Germinal center (tissue), 1 donor: ENCODE data around the gene ROBO2.

Experiments
- DNase-seq: peaks from one replicate; pipeline ENCODE4 v3.0.0; 2012; ENCODE audit warnings: mixed read lengths, low spot score

ROBO2 gene

DNA sequence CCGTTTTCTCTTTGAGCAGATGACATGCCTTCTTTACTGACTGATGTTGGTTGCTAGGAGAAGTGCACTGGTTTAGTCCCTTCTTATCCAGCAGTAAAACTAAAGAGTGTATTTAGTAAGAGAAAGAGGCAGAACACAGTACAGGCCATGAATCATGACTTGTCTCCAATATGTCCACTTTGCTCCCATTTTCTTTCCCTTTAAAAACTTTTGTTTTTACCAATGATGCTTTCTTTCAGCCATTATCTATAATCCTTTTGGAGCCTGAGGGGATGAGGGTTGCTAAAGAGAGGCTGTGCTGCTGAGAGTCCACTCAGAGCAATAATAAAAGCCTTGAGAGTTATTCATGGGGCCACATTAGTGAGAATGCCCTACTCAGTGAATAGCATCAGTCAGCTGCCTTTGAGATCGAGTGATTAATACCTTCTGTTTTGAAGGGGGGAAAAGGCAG is 12.2 kb downstream of the ROBO2 start:
- DNase-seq: no peak

DNA sequence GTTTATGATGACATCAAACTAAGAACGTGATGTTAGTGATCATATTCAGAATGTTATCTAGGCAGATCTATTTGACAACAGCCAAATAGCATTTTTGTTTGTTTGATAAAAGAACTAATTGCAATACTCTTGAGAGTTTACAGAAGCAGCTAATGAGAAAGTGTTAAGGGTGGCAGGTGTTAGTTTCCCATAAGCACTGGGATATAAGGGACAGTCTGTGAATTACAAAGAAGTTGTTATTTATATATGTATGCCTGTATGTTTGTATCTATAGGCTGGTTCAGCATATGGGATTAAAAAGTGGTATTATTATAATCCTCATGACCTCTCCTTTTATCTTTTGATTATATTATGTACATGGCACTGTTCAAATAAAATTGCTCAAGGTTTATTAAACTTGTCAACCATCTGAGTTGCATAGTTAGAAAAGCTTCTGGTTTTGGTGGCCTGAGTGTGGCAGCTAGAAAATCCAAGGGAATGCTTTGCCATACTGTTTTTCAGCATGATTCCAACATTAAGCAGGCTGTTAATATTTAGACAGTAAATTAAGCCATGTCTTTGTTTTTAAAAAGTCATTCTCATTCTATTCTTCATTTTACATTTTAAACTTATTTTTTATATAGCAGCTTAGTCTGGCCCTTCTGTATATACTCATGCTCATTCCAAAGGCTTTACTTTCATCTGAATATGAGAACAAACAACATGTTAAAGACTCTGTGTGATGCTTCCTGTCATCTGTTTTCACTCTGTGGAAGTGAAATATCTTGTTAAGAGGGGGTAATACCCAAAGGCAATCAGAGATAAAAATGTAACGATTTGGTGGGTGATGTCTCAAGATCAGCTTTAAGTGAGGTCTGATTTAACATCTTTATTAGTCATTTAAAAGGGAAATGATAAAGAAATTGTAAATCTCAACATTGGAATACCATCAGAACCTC is 13.1 kb downstream of the ROBO2 start:
- no peak for DNase-seq

DNA sequence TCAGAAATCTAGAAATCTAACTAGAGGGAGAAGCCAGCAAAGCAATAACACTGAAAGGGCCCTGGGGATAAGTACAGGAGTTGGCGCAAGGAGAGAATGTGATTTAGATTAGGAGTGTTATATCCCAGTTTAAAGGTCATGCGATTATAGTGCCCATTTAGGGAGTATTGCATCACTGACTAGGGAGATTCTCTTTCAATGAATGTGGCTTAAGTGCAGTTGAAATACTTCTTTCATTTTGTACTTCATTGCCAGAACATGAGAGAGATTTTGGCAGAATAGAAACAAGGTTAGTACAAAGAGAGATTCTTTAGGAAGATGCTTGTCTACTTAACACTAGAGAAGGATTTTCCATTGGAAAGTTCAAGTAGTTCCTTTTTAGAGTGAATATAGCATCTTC is 13.9 kb downstream of the ROBO2 start:
- no peak for DNase-seq

- DNase-seq: no peak
Observed at GRCh38 chr3:77055841-77056341, 16.0 kb downstream of the ROBO2 start.

DNA sequence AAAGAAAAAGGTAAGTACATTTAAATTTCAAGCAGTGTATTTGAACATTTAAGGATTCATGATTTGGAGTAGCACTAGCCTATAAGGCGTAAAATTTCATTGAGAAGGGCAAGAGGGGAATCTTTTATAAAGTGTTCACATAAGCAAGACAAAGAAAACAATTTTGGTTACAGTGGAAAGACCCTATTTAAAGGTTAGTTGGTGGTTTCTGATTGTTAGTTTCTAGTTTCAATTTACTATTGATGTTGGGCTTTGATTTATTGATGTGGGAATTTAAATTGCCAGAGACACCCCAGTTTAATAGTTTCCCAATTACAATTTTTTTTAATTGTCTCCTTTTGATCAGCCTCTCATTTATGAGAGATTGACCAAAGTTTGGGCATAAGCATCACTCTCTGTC is 19.5 kb downstream of the ROBO2 start:
- DNase-seq: no peak

DNA sequence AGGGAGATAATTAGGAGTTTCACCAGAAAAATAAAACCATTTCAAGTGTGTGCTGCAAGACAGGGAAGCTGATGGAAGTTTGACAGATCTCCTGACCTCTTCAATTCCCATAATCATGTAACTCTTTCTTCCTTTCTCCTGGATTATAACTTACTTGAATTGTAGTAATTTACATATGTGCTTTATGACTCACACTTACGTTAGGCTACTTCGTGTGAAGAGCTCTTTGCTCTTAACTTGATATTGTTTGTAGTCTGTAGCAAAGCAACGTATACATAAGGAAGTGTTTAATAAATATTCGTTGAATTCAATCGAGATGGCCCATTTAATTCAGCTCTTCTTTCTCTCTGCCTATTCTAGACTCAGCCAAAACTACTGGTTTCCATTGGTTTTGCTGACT is 23.5 kb downstream of the ROBO2 start:
- DNase-seq: no peak

- no peak for DNase-seq
Observed at GRCh38 chr3:77065750-77066149, 25.9 kb downstream of the ROBO2 start.

- no peak for DNase-seq
Observed at GRCh38 chr3:77066829-77067228, 26.9 kb downstream of the ROBO2 start.

- DNase-seq: no peak
Observed at GRCh38 chr3:77068808-77069207, 28.9 kb downstream of the ROBO2 start.

DNA sequence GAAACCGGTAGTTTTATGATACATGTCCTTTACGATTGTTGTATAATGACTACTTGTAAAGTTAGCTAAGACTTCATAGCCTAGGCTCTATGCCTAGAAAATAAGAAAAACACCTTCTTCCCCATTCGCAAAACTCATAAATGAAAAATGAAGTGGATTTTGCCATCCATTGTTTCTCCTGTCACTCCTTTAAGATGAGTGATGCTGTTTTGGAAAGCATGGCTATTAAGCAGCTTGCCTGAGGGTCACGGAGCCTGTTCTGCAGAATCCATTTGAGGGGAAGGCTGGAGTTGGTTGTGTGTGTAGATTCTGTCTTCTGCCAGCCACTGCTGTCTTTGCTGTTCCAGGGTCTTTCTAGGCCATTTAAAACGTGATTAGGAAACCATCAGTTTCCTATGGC is 31.5 kb downstream of the ROBO2 start:
- DNase-seq: no peak

- DNase-seq: no peak
Observed at GRCh38 chr3:77071809-77072208, 31.9 kb downstream of the ROBO2 start.

DNA sequence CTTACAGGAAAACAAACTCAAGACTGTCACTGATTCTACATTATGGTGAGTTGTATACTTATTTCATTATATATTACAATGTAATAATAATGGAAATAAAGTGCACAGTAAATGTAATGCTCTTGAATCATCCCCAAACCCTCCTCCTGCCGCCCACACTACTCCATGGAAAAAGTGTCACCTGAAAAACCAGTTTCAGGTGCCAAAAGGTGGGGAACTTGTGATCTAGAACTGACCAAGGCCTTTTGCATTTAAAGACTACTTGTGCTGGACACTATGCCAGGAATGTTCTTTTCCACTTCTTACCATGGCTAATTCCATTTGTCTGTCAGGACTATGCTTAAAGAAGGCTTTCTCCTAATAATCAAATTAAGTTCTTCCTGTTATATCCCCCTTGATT is 32.3 kb downstream of the ROBO2 start:
- no peak for DNase-seq

GRCh38 chr3:77078279-77078678 is 38.4 kb downstream of the ROBO2 start:
- no peak for DNase-seq

- no peak for DNase-seq
Observed at GRCh38 chr3:77079988-77080610, 40.2 kb downstream of the ROBO2 start.

- no peak for DNase-seq
Observed at GRCh38 chr3:77081240-77081661, 41.4 kb downstream of the ROBO2 start.

- no peak for DNase-seq
Observed at GRCh38 chr3:77084511-77084910, 44.6 kb downstream of the ROBO2 start.

- no peak for DNase-seq
Observed at GRCh38 chr3:77086408-77086807, 46.5 kb downstream of the ROBO2 start.

DNA sequence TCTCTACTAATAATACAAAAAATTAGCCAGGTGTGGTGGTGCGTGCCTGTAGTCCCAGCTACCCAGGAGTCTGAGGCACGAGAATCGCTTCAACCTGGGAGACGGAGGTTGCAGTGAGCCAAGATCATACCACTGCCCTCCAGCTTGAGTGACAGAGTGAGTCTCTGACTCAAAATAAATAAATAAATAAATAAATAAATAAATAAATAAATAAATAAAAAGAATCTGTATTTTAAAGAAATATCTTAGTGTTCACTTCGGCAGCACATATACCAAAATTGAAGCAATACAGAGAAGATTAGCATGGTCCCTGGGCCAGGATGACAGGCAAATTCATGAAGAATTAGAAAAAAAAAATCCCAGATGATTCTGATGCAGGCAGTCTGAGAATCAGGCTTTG is 51.9 kb downstream of the ROBO2 start:
- DNase-seq: no peak

DNA sequence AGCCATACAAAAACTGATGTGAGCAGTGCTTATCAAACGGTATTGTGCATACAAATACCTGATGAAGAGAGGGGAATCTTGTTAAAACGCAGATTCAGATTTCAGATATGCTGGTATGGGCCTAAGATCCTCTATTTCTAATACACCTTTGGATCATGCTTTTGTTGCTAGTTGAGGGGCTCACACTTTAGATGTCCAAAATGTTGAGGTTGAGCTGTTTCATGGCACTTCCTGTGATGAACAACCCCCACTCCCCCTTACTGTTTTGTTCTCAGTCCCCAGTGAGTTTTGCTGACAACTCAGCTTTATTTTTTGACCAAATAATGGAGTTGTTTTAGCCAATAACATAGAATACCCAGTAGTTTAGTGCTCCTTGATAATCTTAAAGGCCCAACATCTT is 53.2 kb downstream of the ROBO2 start:
- no peak for DNase-seq

DNA sequence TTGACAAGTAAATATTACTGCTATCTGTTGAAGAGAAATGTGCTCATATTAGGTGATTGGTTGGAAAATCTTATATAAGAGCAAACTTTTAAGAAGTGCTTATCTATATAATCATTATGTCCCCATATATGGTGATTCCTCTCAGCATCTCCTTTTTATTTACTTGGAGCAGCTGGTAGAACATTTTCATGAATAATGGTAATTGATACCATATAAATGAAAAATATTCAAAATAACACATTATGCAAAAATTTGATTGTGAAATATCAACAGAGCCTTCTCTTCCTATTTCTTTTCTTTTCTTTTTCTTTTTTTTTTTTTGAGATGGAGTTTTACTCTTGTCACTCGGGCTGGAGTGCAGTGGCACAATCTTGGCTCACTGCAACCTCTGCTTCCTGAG is 56.2 kb downstream of the ROBO2 start:
- no peak for DNase-seq

GRCh38 chr3:77096966-77097890 is 57.3 kb downstream of the ROBO2 start:
- DNase-seq: no peak
